Panc1 (cell line): ENCODE data around the gene CFAP97D2. TPM values are rescaled to one million over a fixed set of nuclear protein-coding genes. Genes with fewer than 3 reads are reported as not detected.

Experiments used
- ATAC-seq: fragments of 200-7000 bp; cut with Tn5 transposase; 2 replicates; pipeline ENCODE4 v1.9.1; 2020; ENCODE audit warnings: mild to moderate bottlenecking, moderate library complexity
- BruUV-seq: library from RNA; stranded (reverse); fragments of 400-500 nt; replicated peaks from 2 replicates; lab custom pipeline; 2021; lab: Mats Ljungman, UMichigan
- CTCF ChIA-PET: fragments of 300-600 bp; sonication (Branson Sonifier 250); formaldehyde crosslinking; loops from one replicate; lab custom pipeline; 2022; ENCODE audit warnings: antibody characterized with exemption; lab: Charles Lee
- POLR2A ChIA-PET: fragments of 300-600 bp; sonication (Branson Sonifier 250); formaldehyde crosslinking; loops from one replicate; lab custom pipeline; 2022; ENCODE audit warnings: antibody characterized with exemption; lab: Charles Lee
- DNase-seq: peaks from one replicate; pipeline ENCODE4 v3.0.0-alpha.2; 2010; ENCODE audit warnings: low read depth, low spot score
- H3K27ac ChIP-seq: 2 replicates; pipeline ENCODE4 v1.5.1; 2011; ENCODE audit warnings: mild to moderate bottlenecking, low read length, inconsistent platforms
- H3K27me3 ChIP-seq: fragments of 200-500 bp; sonication (Bioruptor generic); 2 replicates; pipeline ENCODE4 v1.6.0; 2014; ENCODE audit warnings: low read length, inconsistent platforms; ENCODE audit not compliant: control insufficient read depth, insufficient read depth
- H3K36me3 ChIP-seq: fragments of 200-500 bp; sonication (Bioruptor generic); 2 replicates; pipeline ENCODE4 v1.5.1; 2014; ENCODE audit warnings: inconsistent platforms, mild to moderate bottlenecking, low read length, moderate library complexity; ENCODE audit not compliant: control insufficient read depth, insufficient read depth
- H3K4me1 ChIP-seq: 2 replicates; pipeline ENCODE4 v1.5.1; 2011; ENCODE audit warnings: inconsistent platforms, mild to moderate bottlenecking, low read length, moderate library complexity; ENCODE audit not compliant: control insufficient read depth, insufficient read depth
- H3K4me3 ChIP-seq, 2 experiments: 2 replicates each; pipeline ENCODE4 v1.5.1; 2011 to 2012; ENCODE audit warnings: low read depth in 2 of 2, low read length in 2 of 2, mild to moderate bottlenecking in 2 of 2, inconsistent platforms in 1 of 2, moderate library complexity in 1 of 2
- H3K9me3 ChIP-seq: fragments of 200-500 bp; sonication (Bioruptor generic); 2 replicates; pipeline ENCODE4 v1.5.1; 2014; ENCODE audit warnings: low read depth, mild to moderate bottlenecking, inconsistent platforms, low read length, moderate library complexity; ENCODE audit not compliant: control insufficient read depth, insufficient read depth
- CTCF ChIP-seq: fragments of 450-650 bp; IDR thresholded peaks from 2 replicates; pipeline ENCODE4 v1.5.1; 2017; ENCODE audit warnings: mild to moderate bottlenecking
- POLR2AphosphoS5 ChIP-seq: IDR thresholded peaks from 2 replicates; pipeline ENCODE4 v1.6.1; 2012; ENCODE audit warnings: mild to moderate bottlenecking, low read depth, low read length, moderate library complexity
- REST ChIP-seq, 2 experiments: IDR thresholded peaks; 2 replicates each; pipeline ENCODE4 v1.6.1; 2011 to 2012; ENCODE audit warnings: low read depth in 2 of 2, control low read depth in 1 of 2, low read length in 1 of 2, mild to moderate bottlenecking in 1 of 2, moderate library complexity in 1 of 2; ENCODE audit not compliant: insufficient read depth in 1 of 2
- SIN3A ChIP-seq: IDR thresholded peaks from 2 replicates; pipeline ENCODE4 v1.6.1; 2012; ENCODE audit warnings: low read depth, mild to moderate bottlenecking, low read length, moderate library complexity, borderline replicate concordance; ENCODE audit not compliant: insufficient read depth
- TCF7L2 ChIP-seq: IDR thresholded peaks from 2 replicates; pipeline ENCODE4 v1.6.1; 2011; ENCODE audit warnings: mild to moderate bottlenecking, low read depth, low read length, inconsistent platforms
- in situ Hi-C: cut with HindIII; loops from 2 replicates; pipeline ENCODE4 v1.10.0; 2016; ENCODE audit warnings: low sequenced_read_pairs, low pct_unique_long_range_greater_than_20kb
- intact Hi-C: fragments of 100-400 bp; cut with micrococcal nuclease; formaldehyde crosslinking; loops from one replicate; pipeline ENCODE4 v1.10.0; 2022; ENCODE audit not compliant: unreplicated experiment
- total RNA-seq: library from RNA; stranded (reverse); gene quantifications from one replicate; pipeline ENCODE4 v1.2.1, GENCODE V29; 2021; ENCODE audit not compliant: unreplicated experiment

Gene CFAP97D2
- total RNA-seq, 1 experiment from 2014 or later = not detected

- ATAC-seq = no peak
- ChIA-PET CTCF (no interaction called here), POLR2A (no interaction called here)
- DNase-seq = no peak
- BruUV-seq = no TSS peak
- H3K9me3 ChIP-seq = no peaks in the 10 kb centered on the region
- in situ Hi-C loops = no loop called here
- intact Hi-C loops = loop anchor here (5.0 kb wide), 1 partner anchor 100 kb away; no protein-coding TSS in a partner anchor
- no peaks in the 10 kb centered on the region for H3K36me3 ChIP-seq
- TF ChIP-seq SIN3A = no peak
- no peak for TF ChIP-seq CTCF
- no peak for TF ChIP-seq POLR2AphosphoS5
- no peak for TF ChIP-seq TCF7L2
- TF ChIP-seq REST (IDR thresholded peaks at IDR 0.05; ENCODE audit: insufficient read depth in 1 of 2, low read depth in 2 of 2, low read length in 1 of 2) = no peak
- H3K27me3 ChIP-seq = no peaks in the 10 kb centered on the region
- peaks cover 15% of the 10 kb centered on the region for H3K4me1 ChIP-seq
- H3K27ac ChIP-seq = no peak overlapping the region
- H3K4me3 ChIP-seq = no peak overlapping the region
Measured at GRCh38 chr13:114227528-114227927, 48.5 kb downstream of the CFAP97D2 start.

GRCh38 chr13:114228176-114228575, 49.1 kb downstream of the CFAP97D2 start:
- POLR2A ChIA-PET = no interaction called here
- Histone ChIP-seq H3K27ac (no peak overlapping the region), H3K36me3 (no peaks in the 10 kb centered on the region), H3K27me3 (no peaks in the 10 kb centered on the region), H3K4me3 (no peak overlapping the region), H3K9me3 (no peaks in the 10 kb centered on the region), H3K4me1 (peaks cover 15% of the 10 kb centered on the region)
- ATAC-seq = no peak
- no peak for DNase-seq
- CTCF ChIA-PET = no interaction called here
- no TSS peak for BruUV-seq
- intact Hi-C loops = loop anchor here (5.0 kb wide), 1 partner anchor 101 kb away; no protein-coding TSS in a partner anchor
- TF ChIP-seq TCF7L2 = no peak
- TF ChIP-seq REST (IDR thresholded peaks at IDR 0.05; ENCODE audit: insufficient read depth in 1 of 2, low read depth in 2 of 2, low read length in 1 of 2) = no peak
- no peak for TF ChIP-seq POLR2AphosphoS5
- in situ Hi-C loops = no loop called here
